ENCODE measurements around the gene DIAPH2. TPM values are rescaled to one million over a fixed set of nuclear protein-coding genes. Genes with fewer than 3 reads are reported as not detected.

The DIAPH2 gene
- total and polyA plus RNA-seq, 2 experiments from 2014 or later: 7.5 to 8.1 TPM

DNA sequence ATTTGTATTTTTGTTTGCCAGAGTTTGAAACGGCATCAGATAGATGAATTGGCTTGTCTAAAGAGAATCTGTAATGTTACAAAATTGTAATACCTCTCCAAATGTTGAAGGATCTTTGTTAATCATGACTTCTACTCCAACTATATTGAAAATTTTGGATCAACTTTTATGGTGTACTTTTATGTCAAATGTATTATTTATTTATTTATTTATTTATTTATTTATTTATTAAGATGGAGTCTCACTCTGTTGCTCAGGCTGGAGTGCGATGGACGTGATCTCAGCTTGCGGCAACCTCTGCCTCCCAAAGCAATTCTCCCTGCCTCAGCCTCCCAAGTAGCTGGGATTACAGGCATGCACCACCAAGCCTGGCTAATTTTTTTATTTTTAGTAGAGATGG, 235.0 kb downstream of the DIAPH2 start:
- no peaks in the 10 kb centered on the region for H3K36me3 ChIP-seq (ENCODE audit: low read depth)
- TF ChIP-seq EZH2phosphoT487 (IDR thresholded peaks at IDR 0.05; ENCODE audit: insufficient read depth, low read depth): no peak
- TF ChIP-seq EZH2 (IDR thresholded peaks at IDR 0.05; ENCODE audit: insufficient read depth, poor library complexity, severe bottlenecking): no peak
- no peaks in the 10 kb centered on the region for H3K9me3 ChIP-seq (ENCODE audit: low read depth)
- WGBS, 2 experiments (ENCODE audit: low coverage in 1 of 2, low lambda C conversion rate in 2 of 2, missing lambda C conversion rate in 2 of 2): 73 to 81% methylated on average over 3 to 4 of the region's 4 CpGs
- H2AFZ ChIP-seq: no peak overlapping the region
- H3K4me2 ChIP-seq (ENCODE audit: unreplicated experiment): no peak overlapping the region
- H3K27ac ChIP-seq: no peak overlapping the region
- no peaks in the 10 kb centered on the region for H3K27me3 ChIP-seq (replicated peaks; ENCODE audit: insufficient read depth)
- DNase-seq: no peak
- no peaks in the 10 kb centered on the region for H3K9me2 ChIP-seq (ENCODE audit: insufficient read depth)
- no peaks in the 10 kb centered on the region for H3K79me2 ChIP-seq (ENCODE audit: insufficient read depth)
- in situ Hi-C loops (cut with MboI): no loop called here
- no peaks in the 10 kb centered on the region for H3F3A ChIP-seq (ENCODE audit: insufficient read depth)
- no peaks in the 10 kb centered on the region for H3K4me1 ChIP-seq (ENCODE audit: insufficient read depth)
- no peak overlapping the region for H3K9ac ChIP-seq
- no peaks in the 10 kb centered on the region for H4K20me1 ChIP-seq (ENCODE audit: insufficient read depth)
- H3K4me3 ChIP-seq: no peak overlapping the region

GRCh38 chrX:96924581-96924980, 239.9 kb downstream of the DIAPH2 start:
- Histone ChIP-seq H3K4me1 (ENCODE audit: insufficient read depth) (no peaks in the 10 kb centered on the region), H2AFZ (no peak overlapping the region), H3K9me3 (ENCODE audit: low read depth) (no peaks in the 10 kb centered on the region), H3K9ac (no peak overlapping the region), H3K36me3 (ENCODE audit: low read depth) (no peaks in the 10 kb centered on the region), H3K9me2 (ENCODE audit: insufficient read depth) (no peaks in the 10 kb centered on the region), H3K27me3 (replicated peaks; ENCODE audit: insufficient read depth) (no peaks in the 10 kb centered on the region), H3K4me2 (ENCODE audit: unreplicated experiment) (no peak overlapping the region), H4K20me1 (ENCODE audit: insufficient read depth) (no peaks in the 10 kb centered on the region), H3K27ac (no peak overlapping the region), H3F3A (ENCODE audit: insufficient read depth) (no peaks in the 10 kb centered on the region), H3K79me2 (ENCODE audit: insufficient read depth) (no peaks in the 10 kb centered on the region), H3K4me3 (no peak overlapping the region)
- TF ChIP-seq EZH2 (IDR thresholded peaks at IDR 0.05; ENCODE audit: insufficient read depth, poor library complexity, severe bottlenecking) (no peak), EZH2phosphoT487 (IDR thresholded peaks at IDR 0.05; ENCODE audit: insufficient read depth, low read depth) (no peak)
- WGBS, 2 experiments (ENCODE audit: low coverage in 1 of 2, low lambda C conversion rate in 2 of 2, missing lambda C conversion rate in 2 of 2): 95 to 96% methylated on average over 3 of the region's 3 CpGs
- no peak for DNase-seq
- in situ Hi-C loops (cut with MboI): no loop called here

- Histone ChIP-seq H3K79me2 (ENCODE audit: insufficient read depth) (no peaks in the 10 kb centered on the region), H3K9me2 (ENCODE audit: insufficient read depth) (no peaks in the 10 kb centered on the region), H3K4me2 (ENCODE audit: unreplicated experiment) (no peak overlapping the region), H3K9ac (no peak overlapping the region), H2AFZ (no peak overlapping the region), H3F3A (ENCODE audit: insufficient read depth) (no peaks in the 10 kb centered on the region), H3K4me1 (ENCODE audit: insufficient read depth) (no peaks in the 10 kb centered on the region), H4K20me1 (ENCODE audit: insufficient read depth) (no peaks in the 10 kb centered on the region), H3K27me3 (replicated peaks; ENCODE audit: insufficient read depth) (no peaks in the 10 kb centered on the region), H3K4me3 (no peak overlapping the region), H3K27ac (no peak overlapping the region), H3K36me3 (ENCODE audit: low read depth) (no peaks in the 10 kb centered on the region), H3K9me3 (ENCODE audit: low read depth) (no peaks in the 10 kb centered on the region)
- DNase-seq: no peak
- in situ Hi-C loops (cut with MboI): no loop called here
- TF ChIP-seq EZH2 (IDR thresholded peaks at IDR 0.05; ENCODE audit: insufficient read depth, poor library complexity, severe bottlenecking) (no peak), EZH2phosphoT487 (IDR thresholded peaks at IDR 0.05; ENCODE audit: insufficient read depth, low read depth) (no peak)
Measured at GRCh38 chrX:96929036-96929435, 244.4 kb downstream of the DIAPH2 start.

DNA sequence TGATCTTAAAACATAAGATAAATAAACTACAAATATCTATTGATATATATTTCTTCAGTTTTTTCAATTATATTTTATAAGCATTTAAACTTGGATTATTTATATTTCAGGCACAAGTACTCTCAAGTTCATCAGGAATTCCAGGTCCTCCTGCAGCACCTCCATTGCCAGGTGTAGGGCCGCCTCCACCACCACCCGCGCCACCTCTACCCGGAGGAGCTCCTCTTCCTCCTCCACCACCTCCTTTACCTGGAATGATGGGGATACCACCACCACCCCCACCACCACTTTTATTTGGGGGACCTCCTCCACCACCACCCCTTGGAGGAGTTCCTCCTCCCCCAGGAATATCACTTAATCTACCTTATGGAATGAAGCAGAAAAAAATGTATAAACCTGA, 273.1 kb downstream of the DIAPH2 start:
- Histone ChIP-seq H3K4me3 (no peak overlapping the region), H3K9me2 (ENCODE audit: insufficient read depth) (no peaks in the 10 kb centered on the region), H3F3A (ENCODE audit: insufficient read depth) (no peaks in the 10 kb centered on the region), H3K4me1 (ENCODE audit: insufficient read depth) (no peaks in the 10 kb centered on the region), H3K9me3 (ENCODE audit: low read depth) (no peaks in the 10 kb centered on the region), H4K20me1 (ENCODE audit: insufficient read depth) (no peaks in the 10 kb centered on the region), H3K27me3 (replicated peaks; ENCODE audit: insufficient read depth) (no peaks in the 10 kb centered on the region), H3K79me2 (ENCODE audit: insufficient read depth) (no peaks in the 10 kb centered on the region), H3K9ac (no peak overlapping the region), H2AFZ (no peak overlapping the region), H3K27ac (no peak overlapping the region), H3K36me3 (ENCODE audit: low read depth) (no peaks in the 10 kb centered on the region), H3K4me2 (ENCODE audit: unreplicated experiment) (no peak overlapping the region)
- TF ChIP-seq EZH2 (IDR thresholded peaks at IDR 0.05; ENCODE audit: insufficient read depth, poor library complexity, severe bottlenecking): no peak
- TF ChIP-seq EZH2phosphoT487 (IDR thresholded peaks at IDR 0.05; ENCODE audit: insufficient read depth, low read depth): no peak
- no peak for DNase-seq
- 100% methylated on average over 1 to 4 of the region's 4 CpGs for WGBS, 2 experiments (ENCODE audit: low coverage in 1 of 2, low lambda C conversion rate in 2 of 2, missing lambda C conversion rate in 2 of 2)
- in situ Hi-C loops (cut with MboI): no loop called here

DNA sequence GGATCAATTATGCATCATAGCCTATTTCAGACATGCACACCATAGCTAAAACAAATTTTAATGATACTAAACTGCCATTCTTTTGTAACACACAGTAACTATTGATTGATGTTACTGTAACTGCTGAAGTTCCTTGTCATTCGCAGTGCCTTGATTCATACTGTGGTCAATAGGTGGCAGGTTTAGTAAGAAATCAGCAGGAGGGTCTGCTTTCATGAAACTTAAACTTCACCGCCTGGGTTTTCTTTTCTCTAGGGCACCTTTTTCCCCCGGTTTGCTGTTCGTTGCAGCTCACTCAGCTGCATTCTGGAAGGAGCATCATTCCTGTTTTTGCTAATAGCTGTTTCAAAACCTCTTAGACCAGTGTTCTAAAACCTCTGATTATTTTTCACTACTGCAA, 287.2 kb downstream of the DIAPH2 start:
- Histone ChIP-seq H4K20me1 (ENCODE audit: insufficient read depth) (no peaks in the 10 kb centered on the region), H3K27ac (no peak overlapping the region), H3F3A (ENCODE audit: insufficient read depth) (no peaks in the 10 kb centered on the region), H3K79me2 (ENCODE audit: insufficient read depth) (no peaks in the 10 kb centered on the region), H3K4me2 (ENCODE audit: unreplicated experiment) (no peak overlapping the region), H3K4me1 (ENCODE audit: insufficient read depth) (no peaks in the 10 kb centered on the region), H3K9me2 (ENCODE audit: insufficient read depth) (no peaks in the 10 kb centered on the region), H3K9ac (no peak overlapping the region), H3K27me3 (replicated peaks; ENCODE audit: insufficient read depth) (no peaks in the 10 kb centered on the region), H3K4me3 (no peak overlapping the region), H2AFZ (no peak overlapping the region), H3K36me3 (ENCODE audit: low read depth) (no peaks in the 10 kb centered on the region), H3K9me3 (ENCODE audit: low read depth) (no peaks in the 10 kb centered on the region)
- DNase-seq: no peak
- 82 to 83% methylated on average over 4 of the region's 4 CpGs for WGBS, 2 experiments (ENCODE audit: low coverage in 1 of 2, low lambda C conversion rate in 2 of 2, missing lambda C conversion rate in 2 of 2)
- in situ Hi-C loops (cut with MboI): no loop called here
- TF ChIP-seq EZH2 (IDR thresholded peaks at IDR 0.05; ENCODE audit: insufficient read depth, poor library complexity, severe bottlenecking): no peak
- TF ChIP-seq EZH2phosphoT487 (IDR thresholded peaks at IDR 0.05; ENCODE audit: insufficient read depth, low read depth): no peak

Measured in GM23248 (cell line).